ENCODE data around the gene ADAM12.

DNA sequence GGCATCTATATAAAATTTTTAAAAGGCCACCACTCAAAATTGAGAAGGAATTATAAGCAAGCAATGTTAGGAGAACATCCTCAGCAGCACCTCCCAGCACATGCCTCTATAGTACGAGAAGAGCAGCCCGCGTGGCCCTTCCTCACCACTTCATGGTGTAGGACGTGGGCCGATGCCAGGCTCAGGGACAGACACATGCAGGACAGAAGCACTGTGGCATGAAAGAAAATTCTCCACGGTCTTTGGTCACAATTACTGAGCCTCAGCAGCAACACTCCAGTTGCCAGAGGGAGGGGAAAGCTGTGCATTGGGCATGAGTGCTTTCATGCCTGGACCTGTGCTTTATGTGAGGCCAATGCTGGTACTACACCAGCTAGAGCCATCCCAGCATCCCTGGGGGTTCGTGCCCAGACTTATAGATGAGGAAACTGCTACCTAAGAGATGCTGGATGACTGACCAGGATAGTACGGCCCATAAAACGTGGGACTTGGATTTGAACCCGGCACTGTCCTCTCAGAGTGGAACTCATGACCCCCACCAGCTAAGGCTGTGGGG lies 164.7 kb downstream of the ADAM12 start:
- TF ChIP-seq, protein P1, sequence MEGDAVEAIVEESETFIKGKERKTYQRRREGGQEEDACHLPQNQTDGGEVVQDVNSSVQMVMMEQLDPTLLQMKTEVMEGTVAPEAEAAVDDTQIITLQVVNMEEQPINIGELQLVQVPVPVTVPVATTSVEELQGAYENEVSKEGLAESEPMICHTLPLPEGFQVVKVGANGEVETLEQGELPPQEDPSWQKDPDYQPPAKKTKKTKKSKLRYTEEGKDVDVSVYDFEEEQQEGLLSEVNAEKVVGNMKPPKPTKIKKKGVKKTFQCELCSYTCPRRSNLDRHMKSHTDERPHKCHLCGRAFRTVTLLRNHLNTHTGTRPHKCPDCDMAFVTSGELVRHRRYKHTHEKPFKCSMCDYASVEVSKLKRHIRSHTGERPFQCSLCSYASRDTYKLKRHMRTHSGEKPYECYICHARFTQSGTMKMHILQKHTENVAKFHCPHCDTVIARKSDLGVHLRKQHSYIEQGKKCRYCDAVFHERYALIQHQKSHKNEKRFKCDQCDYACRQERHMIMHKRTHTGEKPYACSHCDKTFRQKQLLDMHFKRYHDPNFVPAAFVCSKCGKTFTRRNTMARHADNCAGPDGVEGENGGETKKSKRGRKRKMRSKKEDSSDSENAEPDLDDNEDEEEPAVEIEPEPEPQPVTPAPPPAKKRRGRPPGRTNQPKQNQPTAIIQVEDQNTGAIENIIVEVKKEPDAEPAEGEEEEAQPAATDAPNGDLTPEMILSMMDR (conservative IDR thresholded peaks at IDR 0.05), result no peak
- no peak for TF ChIP-seq EZH2 (IDR thresholded peaks at IDR 0.05; ENCODE audit: low read depth)
